Mammary epithelial cell (primary cell): ENCODE results near the gene RNF121.

Experiments
- CTCF ChIP-seq, 2 donors: IDR thresholded peaks in 1 of 2; conservative IDR thresholded peaks in 1 of 2; 2 replicates each; pipeline ENCODE4 v1.5.1; 2011 to 2012; ENCODE audit warnings: inconsistent platforms in 2 of 2, low read length in 2 of 2, mild to moderate bottlenecking in 2 of 2, control low read depth in 1 of 2, low read depth in 1 of 2; ENCODE audit not compliant: insufficient read depth in 1 of 2; ENCODE audit errors: extremely low read depth in 1 of 2
- EZH2 ChIP-seq: IDR thresholded peaks from 2 replicates; pipeline ENCODE4 v1.6.1; 2012; ENCODE audit warnings: low read length, inconsistent platforms, borderline replicate concordance

DNA sequence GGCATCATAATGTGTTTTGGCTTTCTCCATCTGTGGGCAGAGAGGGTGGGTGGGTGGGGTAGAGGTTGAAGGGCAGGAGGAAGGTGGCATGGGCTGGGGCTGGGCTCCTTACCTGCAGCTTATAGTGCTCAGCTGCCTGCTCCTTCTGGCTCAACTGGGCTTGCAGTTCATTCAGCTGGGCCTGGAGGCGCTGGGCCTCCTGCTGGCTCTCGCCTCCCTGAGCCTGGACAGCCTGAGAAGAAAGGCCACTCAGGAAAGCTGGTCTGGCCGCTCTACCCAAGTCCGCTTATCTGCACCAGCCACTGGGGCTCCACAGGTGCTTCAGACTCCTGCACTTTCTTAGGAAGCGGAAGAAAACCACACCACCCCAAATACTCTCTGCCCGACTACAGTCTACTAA, 80.3 kb downstream of the RNF121 start:
- TF ChIP-seq CTCF (conservative IDR thresholded peaks at IDR 0.05 in 1 of 2, IDR thresholded peaks at IDR 0.05 in 1 of 2; ENCODE audit: extremely low read depth in 1 of 2, insufficient read depth in 1 of 2, low read depth in 1 of 2, low read length in 2 of 2) (no peak), EZH2 (no peak)
